H9 (cell line): ENCODE data around the gene AHCY. TPM values are rescaled to one million over a fixed set of nuclear protein-coding genes. Genes with fewer than 3 reads are reported as not detected.
A peak's percentile ranks its signal among the peaks of the same experiment; 100 is the strongest.

Experiments
- DNase-seq: peaks from one replicate; pipeline ENCODE4 v3.0.0-alpha.2; 2017
- H2AFZ ChIP-seq: one replicate; pipeline ENCODE4 v1.6.1; 2013; ENCODE audit warnings: mild to moderate bottlenecking, low read length, control low read depth, moderate library complexity
- H2AK5ac ChIP-seq: 2 replicates; pipeline ENCODE4 v1.6.1; 2013; ENCODE audit warnings: low read length, control low read depth, mixed read lengths; ENCODE audit not compliant: insufficient read length
- H2BK120ac ChIP-seq: one replicate; pipeline ENCODE4 v1.6.1; 2013; ENCODE audit warnings: low read depth, mild to moderate bottlenecking, low read length, control low read depth, inconsistent platforms; ENCODE audit not compliant: poor library complexity, severe bottlenecking
- H2BK12ac ChIP-seq: 2 replicates; pipeline ENCODE4 v1.6.1; 2013; ENCODE audit warnings: low read length, control low read depth, mixed read lengths, low read depth; ENCODE audit not compliant: insufficient read length
- H2BK15ac ChIP-seq: 2 replicates; pipeline ENCODE4 v1.6.1; 2013; ENCODE audit warnings: low read depth, low read length, control low read depth
- H2BK20ac ChIP-seq: one replicate; pipeline ENCODE4 v1.6.1; 2013; ENCODE audit warnings: low read depth, mild to moderate bottlenecking, low read length, control low read depth, inconsistent platforms; ENCODE audit not compliant: poor library complexity, severe bottlenecking
- H2BK5ac ChIP-seq: 2 replicates; pipeline ENCODE4 v1.6.1; 2013; ENCODE audit warnings: low read length, control low read depth, mixed read lengths; ENCODE audit not compliant: insufficient read length
- H3K14ac ChIP-seq: 2 replicates; pipeline ENCODE4 v1.6.1; 2013; ENCODE audit warnings: low read length, control low read depth; ENCODE audit not compliant: insufficient read depth
- H3K18ac ChIP-seq: 2 replicates; pipeline ENCODE4 v1.6.1; 2013; ENCODE audit warnings: low read depth, mild to moderate bottlenecking, mixed read lengths, low read length, control low read depth; ENCODE audit not compliant: insufficient read length
- H3K23ac ChIP-seq: 2 replicates; pipeline ENCODE4 v1.6.1; 2013; ENCODE audit warnings: low read length, control low read depth, mixed read lengths, low read depth; ENCODE audit not compliant: insufficient read length
- H3K23me2 ChIP-seq: 2 replicates; pipeline ENCODE4 v1.6.1; 2013; ENCODE audit warnings: low read depth, mild to moderate bottlenecking, mixed read lengths, low read length, control low read depth; ENCODE audit not compliant: insufficient read length, poor library complexity, severe bottlenecking
- H3K27ac ChIP-seq: 2 replicates; pipeline ENCODE4 v1.5.1; 2013; ENCODE audit warnings: low read length, control low read depth, mixed read lengths, low read depth; ENCODE audit not compliant: insufficient read length
- H3K27me3 ChIP-seq: 2 replicates; pipeline ENCODE4 v1.6.1; 2013; ENCODE audit warnings: low read length, control low read depth, inconsistent platforms; ENCODE audit not compliant: insufficient read depth
- H3K4ac ChIP-seq: 2 replicates; pipeline ENCODE4 v1.6.1; 2013; ENCODE audit warnings: low read depth, mild to moderate bottlenecking, control low read depth, inconsistent platforms, low read length, moderate library complexity
- H3K4me1 ChIP-seq: 2 replicates; pipeline ENCODE4 v1.6.1; 2013; ENCODE audit warnings: low read length, control low read depth, inconsistent platforms; ENCODE audit not compliant: insufficient read depth
- H3K4me2 ChIP-seq: 2 replicates; pipeline ENCODE4 v1.6.1; 2013; ENCODE audit warnings: low read length, control low read depth, mixed read lengths; ENCODE audit not compliant: insufficient read length, insufficient read depth
- H3K56ac ChIP-seq: 2 replicates; pipeline ENCODE4 v1.6.1; 2013; ENCODE audit warnings: low read depth, mild to moderate bottlenecking, mixed read lengths, low read length, control low read depth; ENCODE audit not compliant: insufficient read length
- H3K79me1 ChIP-seq: 2 replicates; pipeline ENCODE4 v1.6.1; 2013; ENCODE audit warnings: low read depth, mild to moderate bottlenecking, moderate library complexity, low read length, control low read depth, inconsistent platforms; ENCODE audit not compliant: insufficient read depth, poor library complexity, severe bottlenecking
- H3K79me2 ChIP-seq: 2 replicates; pipeline ENCODE4 v1.6.1; 2013; ENCODE audit warnings: low read length, control low read depth, inconsistent platforms; ENCODE audit not compliant: insufficient read depth
- H3K9ac ChIP-seq: 2 replicates; pipeline ENCODE4 v1.6.1; 2013; ENCODE audit warnings: low read length, control low read depth, mixed read lengths; ENCODE audit not compliant: insufficient read length; ENCODE audit errors: extremely low read depth
- H3K9me3 ChIP-seq: one replicate; pipeline ENCODE4 v1.6.1; 2013; ENCODE audit warnings: low read depth, low read length, inconsistent platforms; ENCODE audit not compliant: control insufficient read depth
- H3T11ph ChIP-seq: one replicate; pipeline ENCODE4 v1.6.1; 2013; ENCODE audit warnings: mild to moderate bottlenecking, low read length, control low read depth, inconsistent platforms
- H4K20me1 ChIP-seq: one replicate; pipeline ENCODE4 v1.6.1; 2013; ENCODE audit not compliant: control insufficient read depth, insufficient read length, insufficient read depth
- H4K5ac ChIP-seq: 2 replicates; pipeline ENCODE4 v1.6.1; 2013; ENCODE audit warnings: low read depth, mild to moderate bottlenecking, mixed read lengths, low read length, control low read depth; ENCODE audit not compliant: insufficient read length
- H4K8ac ChIP-seq: replicated peaks from 2 replicates; pipeline ENCODE4 v1.6.1; 2013; ENCODE audit warnings: low read length, control low read depth, mixed read lengths, low read depth; ENCODE audit not compliant: insufficient read length
- H4K91ac ChIP-seq: 2 replicates; pipeline ENCODE4 v1.6.1; 2013; ENCODE audit warnings: low read depth, mild to moderate bottlenecking, moderate library complexity, mixed read lengths, low read length, control low read depth; ENCODE audit not compliant: insufficient read length
- H3K27ac Mint-ChIP-seq, 3 experiments: 2 replicates in 2 of 3; 3 replicates in 1 of 3; pipeline ENCODE4 v1.8.0; 2020 to 2021; ENCODE audit warnings: mixed read lengths in 3 of 3, mild to moderate bottlenecking in 1 of 3, moderate library complexity in 1 of 3
- H3K27me3 Mint-ChIP-seq: 2 replicates; pipeline ENCODE4 v1.8.0; 2021; ENCODE audit warnings: low read depth, mild to moderate bottlenecking, moderate library complexity, mixed read lengths
- H3K36me3 Mint-ChIP-seq, 3 experiments: 2 replicates in 2 of 3; 3 replicates in 1 of 3; pipeline ENCODE4 v1.8.0; 2020 to 2021; ENCODE audit warnings: low read depth in 3 of 3, mixed read lengths in 3 of 3; ENCODE audit not compliant: insufficient read depth in 1 of 3
- H3K4me1 Mint-ChIP-seq, 2 experiments: 2 replicates each; pipeline ENCODE4 v1.8.0; 2020; ENCODE audit warnings: mixed read lengths in 2 of 2
- H3K4me3 Mint-ChIP-seq, 2 experiments: 2 replicates in 1 of 2; 3 replicates in 1 of 2; pipeline ENCODE4 v1.8.0; 2020 to 2021; ENCODE audit warnings: mild to moderate bottlenecking in 2 of 2, mixed read lengths in 2 of 2, moderate library complexity in 1 of 2
- H3K9me3 Mint-ChIP-seq, 2 experiments: 2 replicates in 1 of 2; 3 replicates in 1 of 2; pipeline ENCODE4 v1.8.0; 2020; ENCODE audit warnings: mild to moderate bottlenecking in 2 of 2, mixed read lengths in 2 of 2, moderate library complexity in 1 of 2
- CTCF ChIP-seq: fragments of 200-600 bp; sonication (generic); conservative IDR thresholded peaks from 3 replicates; pipeline ENCODE4 v1.8.0; 2021; ENCODE audit warnings: antibody characterized with exemption, mild to moderate bottlenecking
- whole genome bisulfite sequencing: extraction: QIAGEN DNeasy Blood & Tissue Kit; methylation state at CpG from one replicate; pipeline ENCODE4 v1.1.7; 2013; ENCODE audit warnings: missing lambda C conversion rate, low lambda C conversion rate, mixed read lengths; ENCODE audit not compliant: insufficient read length; ENCODE audit errors: extremely low coverage; 5-methylcytosine and 5-hydroxymethylcytosine counted together
- total RNA-seq: library from RNA; stranded (reverse); gene quantifications from 2 replicates; pipeline ENCODE4 v1.2.1, GENCODE V29; 2021

AHCY gene
- total RNA-seq, 1 experiment from 2014 or later = 461 TPM

- Mint-ChIP-seq H3K4me3 (peak overlapping the region in 1 of 2 experiments; percentile 96; a peak in 3 of 5 replicates), H3K9me3 (no peaks in the 10 kb centered on the region; a peak in 1 of 5 replicates), H3K4me1 (peaks cover 4 to 7% of the 10 kb centered on the region in 2 experiments; a peak in 3 of 4 replicates), H3K36me3 (peaks cover 17 to 25% (median 18%) of the 10 kb centered on the region in 3 experiments), H3K27ac (peak overlapping the region in 2 of 3 experiments; percentile 30 to 53; a peak in 2 of 7 replicates), H3K27me3 (no peaks in the 10 kb centered on the region)
- H2BK12ac ChIP-seq = no peak overlapping the region
- H2BK5ac ChIP-seq = no peak overlapping the region
- H3K27me3 ChIP-seq = no peaks in the 10 kb centered on the region
- no peak overlapping the region for H4K8ac ChIP-seq
- H4K5ac ChIP-seq = no peak overlapping the region
- H3K79me2 ChIP-seq = peaks cover 36% of the 10 kb centered on the region; the same call in 1 of the 2 replicates
- no peak overlapping the region for H3K18ac ChIP-seq
- H3K4ac ChIP-seq = no peak overlapping the region
- no peaks in the 10 kb centered on the region for H3K9me3 ChIP-seq
- H2BK20ac ChIP-seq = no peak overlapping the region
- H3K4me2 ChIP-seq = peak overlapping the region; percentile 19
- H3K23ac ChIP-seq = no peak overlapping the region
- H3K14ac ChIP-seq = no peak overlapping the region
- WGBS = no CpG with 5 or more reads among the region's 7 CpGs
- H2AFZ ChIP-seq = no peak overlapping the region
- H3K9ac ChIP-seq = no peak overlapping the region
- H3K79me1 ChIP-seq = peaks cover 6% of the 10 kb centered on the region
- DNase-seq = no peak
- no peak; the same call in 2 of the 3 replicates for TF ChIP-seq CTCF
- H4K20me1 ChIP-seq = no peaks in the 10 kb centered on the region
- H2BK15ac ChIP-seq = no peak overlapping the region
- no peak overlapping the region for H4K91ac ChIP-seq
- H2BK120ac ChIP-seq = no peak overlapping the region
- H3K27ac ChIP-seq = no peak overlapping the region
- no peak overlapping the region for H3T11ph ChIP-seq
- no peak overlapping the region for H2AK5ac ChIP-seq
- no peak overlapping the region for H3K56ac ChIP-seq
- H3K23me2 ChIP-seq = peaks cover 5% of the 10 kb centered on the region
- no peaks in the 10 kb centered on the region for H3K4me1 ChIP-seq
Measured at GRCh38 chr20:34300809-34301586, 2.2 kb downstream of the AHCY start.
